ENCODE results near the gene ZNF497.
A peak's percentile ranks its signal among the peaks of the same experiment; 100 is the strongest.

ZNF497 gene

GRCh38 chr19:58345558-58345957 lies 17.0 kb downstream of the ZNF497 start:
- DNase-seq, result no peak

- DNase-seq, result no peak
These were observed 23.6 kb downstream of the ZNF497 start for GRCh38 chr19:58338825-58339558.

- no peak for DNase-seq
These were observed 24.2 kb downstream of the ZNF497 start for GRCh38 chr19:58338336-58338735.

- DNase-seq, result no peak
These were observed 25.7 kb downstream of the ZNF497 start for GRCh38 chr19:58336820-58337219.

- DNase-seq, result no peak
These were observed 26.3 kb downstream of the ZNF497 start for GRCh38 chr19:58336216-58336615.

- no peak for DNase-seq
These were observed 26.9 kb downstream of the ZNF497 start for GRCh38 chr19:58335630-58336029.

GRCh38 chr19:58334691-58335249 lies 27.8 kb downstream of the ZNF497 start:
- DNase-seq, result no peak

GRCh38 chr19:58332697-58333096 lies 29.9 kb downstream of the ZNF497 start:
- DNase-seq, result no peak

- DNase-seq, result peak; percentile 84
These were observed 32.1 kb downstream of the ZNF497 start for GRCh38 chr19:58330458-58330857.

GRCh38 chr19:58328999-58329398 lies 33.6 kb downstream of the ZNF497 start:
- DNase-seq, result no peak

GRCh38 chr19:58326914-58327726 lies 35.4 kb downstream of the ZNF497 start, which contains the start of gene ZSCAN22:
Gene ZSCAN22 (plus strand): TSS chr19:58326994. CDS start chr19:58334803, 7,809 bp downstream.
- DNase-seq, result peak; percentile 98

- no peak for DNase-seq
These were observed 36.0 kb downstream of the ZNF497 start for GRCh38 chr19:58326501-58326913.

GRCh38 chr19:58325311-58326022 lies 37.1 kb downstream of the ZNF497 start:
- no peak for DNase-seq

- no peak for DNase-seq
These were observed 43.3 kb downstream of the ZNF497 start for GRCh38 chr19:58319241-58319640.

GRCh38 chr19:58318297-58318696 lies 44.3 kb downstream of the ZNF497 start:
- no peak for DNase-seq

- no peak for DNase-seq
These were observed 45.0 kb downstream of the ZNF497 start for GRCh38 chr19:58317476-58318072.

GRCh38 chr19:58315580-58315979 lies 47.0 kb downstream of the ZNF497 start:
- no peak for DNase-seq

GRCh38 chr19:58311345-58311865 lies 51.1 kb downstream of the ZNF497 start:
- no peak for DNase-seq

- peak; percentile 14 for DNase-seq
These were observed 51.9 kb downstream of the ZNF497 start for GRCh38 chr19:58310685-58311084.

GRCh38 chr19:58307736-58308135 lies 54.8 kb downstream of the ZNF497 start:
- no peak for DNase-seq

GRCh38 chr19:58305932-58306323 lies 56.6 kb downstream of the ZNF497 start:
- no peak for DNase-seq
